Superior temporal gyrus (tissue), 1 donor: ENCODE results near the gene MVB12B.

Experiments used
- DNase-seq: peaks from one replicate; pipeline ENCODE4 v3.0.0-alpha.2; 2016; ENCODE audit errors: extremely low spot score

MVB12B gene

DNA sequence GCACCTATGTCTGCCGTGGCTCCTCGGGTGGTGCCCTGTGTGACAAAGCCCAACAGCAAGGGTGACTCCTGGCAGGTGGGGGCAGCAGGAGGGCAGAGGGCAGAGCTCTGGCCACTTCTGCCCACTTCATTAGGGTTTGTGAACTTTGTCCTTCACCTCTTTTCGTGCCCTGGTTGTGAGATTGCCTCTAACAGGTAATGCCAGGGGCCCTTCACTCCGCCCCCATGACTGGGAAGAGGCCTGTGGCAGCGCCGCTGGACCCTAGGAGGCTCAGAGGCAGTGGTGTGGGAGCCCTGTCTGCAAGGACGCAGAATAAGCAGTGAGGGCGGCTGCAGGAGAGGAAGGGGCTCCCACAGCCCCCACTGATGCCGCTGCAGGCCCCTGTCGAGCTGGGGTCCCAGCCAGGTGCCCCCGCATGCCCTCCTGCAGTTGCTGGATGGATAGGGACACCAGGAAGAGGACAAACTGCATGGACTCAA lies 178.4 kb downstream of the MVB12B start:
- no peak for DNase-seq

DNA sequence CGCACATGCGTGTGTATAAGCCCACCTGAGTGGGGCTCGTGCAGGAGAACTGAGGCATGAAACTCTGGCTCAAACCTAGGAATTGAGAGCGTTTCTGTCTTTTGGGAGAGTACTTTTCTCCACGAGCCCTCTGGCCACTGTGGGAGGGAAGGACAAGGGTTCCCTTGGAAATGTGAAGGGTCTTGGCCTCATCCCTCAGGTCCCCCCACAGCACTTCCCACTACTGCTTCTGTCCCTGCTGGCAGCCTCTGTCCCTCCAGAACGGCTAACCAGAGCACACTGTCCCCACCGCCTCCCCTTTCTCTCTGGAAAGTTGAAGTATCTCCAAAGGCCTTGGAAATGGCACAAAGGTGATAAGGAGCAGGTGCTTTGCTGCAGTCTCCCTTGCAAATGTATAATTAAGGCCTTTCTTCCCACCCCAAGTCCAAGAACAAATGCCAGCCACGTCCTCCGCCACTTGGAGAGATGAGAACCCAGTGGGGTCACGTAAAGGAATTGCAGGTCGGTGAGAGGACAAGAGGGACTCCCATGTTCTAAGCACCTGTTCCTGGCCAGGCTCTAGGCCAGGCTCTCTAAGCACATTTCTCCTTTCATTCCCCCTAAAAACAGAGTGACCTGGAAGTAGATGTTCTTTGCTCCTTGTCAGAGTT lies 179.2 kb downstream of the MVB12B start:
- no peak for DNase-seq

DNA sequence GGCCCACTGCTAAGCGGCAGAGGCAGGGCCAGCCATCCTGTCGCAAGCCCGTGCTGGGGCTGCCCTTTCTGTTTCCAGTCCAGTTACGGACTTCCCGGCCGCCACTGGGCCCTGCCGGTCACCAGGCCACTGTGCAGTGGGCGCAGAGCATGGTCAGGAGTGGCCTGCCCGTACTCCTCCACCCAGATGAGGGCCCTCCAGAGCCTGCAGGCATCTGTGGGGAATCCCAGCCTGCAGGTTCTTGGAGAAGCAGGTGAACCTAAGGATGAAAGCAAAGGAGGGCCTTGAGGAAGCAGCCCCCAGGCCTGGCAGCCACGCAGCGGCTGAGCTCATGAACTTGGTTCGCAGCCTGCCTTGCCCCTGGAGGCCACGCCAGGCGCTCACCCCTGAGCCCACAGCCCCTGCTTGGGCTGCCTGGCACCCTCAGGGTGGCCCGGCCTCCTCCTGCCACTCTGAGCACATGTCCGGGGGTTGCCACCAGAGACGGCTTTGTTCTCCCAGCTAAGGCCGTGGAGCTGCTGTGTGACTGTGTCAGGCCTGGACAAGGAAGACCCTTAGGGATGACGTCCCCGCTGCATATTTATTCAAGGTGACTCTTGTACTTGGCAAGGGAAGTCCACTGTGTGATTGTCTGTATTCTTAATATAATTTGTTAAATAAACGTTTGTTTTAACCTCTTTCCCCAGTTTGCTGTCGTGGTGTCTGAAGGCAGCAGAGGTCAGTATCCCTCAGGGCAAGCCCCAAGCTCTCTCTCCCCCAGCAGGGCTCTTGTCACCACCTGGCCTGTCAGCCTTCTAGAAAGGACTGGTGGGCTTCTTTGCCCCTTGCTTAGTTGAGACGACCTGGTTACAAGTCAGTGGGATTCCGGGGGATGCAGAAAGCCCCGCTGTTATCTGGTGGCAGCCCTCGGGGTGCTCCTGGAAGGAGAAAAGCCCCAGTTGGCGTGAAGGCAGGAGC lies 180.0 kb downstream of the MVB12B start:
- no peak for DNase-seq

DNA sequence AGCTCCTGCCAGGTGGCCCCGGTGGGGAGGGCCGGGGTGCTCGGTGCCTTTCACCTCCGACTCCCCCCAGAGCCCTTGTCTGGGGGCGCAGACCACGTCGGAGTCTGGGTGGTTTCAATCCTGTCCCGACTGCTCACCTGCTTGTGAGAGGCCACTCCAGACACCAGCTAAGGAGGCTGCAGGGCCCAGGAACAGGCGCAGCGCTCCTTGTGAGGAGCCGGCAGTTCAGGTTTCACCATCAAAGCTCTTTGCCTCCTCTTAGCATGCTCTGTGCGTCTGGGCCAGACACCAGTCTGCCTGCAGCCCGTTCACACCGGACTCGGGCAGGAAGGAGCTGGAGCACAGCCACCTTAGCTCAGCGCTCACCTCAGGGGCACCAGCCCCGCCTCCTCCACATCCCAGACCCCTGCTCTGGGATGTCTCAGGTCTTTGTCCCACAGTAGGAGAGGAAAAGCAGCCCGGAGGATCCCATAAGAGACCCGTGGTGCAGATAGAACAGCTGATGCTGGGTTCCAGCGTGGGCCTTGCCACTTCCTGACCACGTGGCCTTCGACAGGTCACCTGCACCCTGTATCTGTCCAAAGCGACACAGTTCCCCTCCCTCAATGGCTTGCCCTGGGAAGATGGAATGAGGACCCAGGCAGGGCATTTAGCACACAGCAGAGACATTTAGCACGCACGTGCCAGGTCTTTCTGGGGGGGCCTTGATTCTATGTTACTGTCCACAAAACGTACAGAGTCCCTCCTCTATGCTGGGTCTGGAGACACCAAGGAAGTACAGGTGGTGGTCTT lies 180.9 kb downstream of the MVB12B start:
- DNase-seq = no peak

DNA sequence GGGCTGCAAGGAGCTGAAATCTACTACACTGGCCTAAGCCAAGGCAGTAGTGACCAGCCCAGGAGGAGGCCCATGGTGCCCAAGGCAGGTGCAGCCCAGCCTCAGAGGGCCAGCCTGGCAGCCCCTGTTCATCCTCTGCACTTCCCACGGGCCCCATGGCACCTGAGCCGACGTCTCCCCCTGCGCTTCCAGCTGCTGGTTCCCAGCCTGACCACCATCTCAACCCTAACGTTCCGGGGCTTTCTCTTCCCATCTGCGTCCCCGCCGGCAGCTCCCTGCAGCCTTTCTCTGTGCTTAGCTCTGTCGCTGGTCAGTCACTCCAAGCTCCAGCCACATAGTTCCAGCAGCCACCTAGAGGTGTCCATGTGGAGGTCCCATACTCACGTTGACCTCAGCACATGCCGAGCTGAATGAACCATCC lies 181.6 kb downstream of the MVB12B start:
- DNase-seq = no peak

DNA sequence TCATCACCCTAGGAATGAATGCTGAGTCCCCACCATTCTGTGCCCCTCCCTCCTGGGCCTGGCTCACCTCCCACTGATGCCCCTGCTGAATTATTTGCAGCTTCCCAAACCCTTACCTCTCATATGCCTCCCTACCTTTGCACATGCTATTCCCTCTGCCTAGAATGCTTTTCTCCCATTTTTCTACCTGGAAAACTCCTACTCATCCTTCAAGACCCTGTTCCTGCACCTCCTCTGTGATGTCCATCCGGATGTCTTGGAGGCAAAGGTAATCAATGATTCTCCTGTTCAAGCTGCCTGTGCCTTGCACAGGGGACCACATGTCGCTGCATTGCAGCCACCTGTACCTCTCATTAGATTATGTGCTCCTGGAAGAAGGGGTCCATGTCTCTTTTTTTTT lies 182.3 kb downstream of the MVB12B start:
- no peak for DNase-seq

DNA sequence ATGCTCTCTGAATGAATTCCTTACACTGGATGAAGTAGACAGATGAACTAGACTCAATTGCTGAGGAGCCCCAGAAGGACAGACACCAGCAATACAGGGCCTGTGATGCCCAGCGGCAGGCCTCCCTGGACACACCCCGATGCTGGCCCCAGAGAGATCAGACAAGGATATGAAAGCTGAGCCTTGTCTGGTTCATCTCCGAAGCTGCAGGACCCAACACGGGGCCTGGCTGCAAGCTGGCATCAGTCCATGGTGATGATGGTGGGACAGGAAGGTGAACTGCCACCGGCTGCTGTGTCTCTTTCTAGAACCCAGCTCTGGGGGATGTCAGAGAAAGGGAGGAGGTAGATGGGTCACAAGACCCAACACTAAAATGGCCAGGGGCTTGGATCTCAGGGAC lies 183.1 kb downstream of the MVB12B start:
- DNase-seq = no peak

DNA sequence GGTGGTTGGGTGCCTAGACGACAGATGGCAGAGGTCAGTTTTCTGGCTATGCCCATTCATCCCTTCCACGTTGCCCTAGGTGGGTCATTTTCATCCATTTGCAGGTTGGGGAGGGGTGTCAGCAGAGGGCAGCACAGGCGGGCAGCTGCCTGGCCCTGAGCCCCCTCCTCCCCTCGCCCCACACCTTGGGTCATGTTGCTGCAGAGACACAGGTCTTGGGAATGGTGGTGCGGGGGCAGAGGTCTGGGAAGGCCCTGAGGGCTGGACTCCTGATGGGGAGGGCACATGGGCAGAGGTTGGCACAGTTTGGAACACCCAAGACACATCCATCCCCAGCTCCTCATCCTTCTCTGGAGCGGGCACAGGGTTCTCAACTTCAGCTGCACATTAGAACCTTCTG lies 183.9 kb downstream of the MVB12B start:
- no peak for DNase-seq

DNA sequence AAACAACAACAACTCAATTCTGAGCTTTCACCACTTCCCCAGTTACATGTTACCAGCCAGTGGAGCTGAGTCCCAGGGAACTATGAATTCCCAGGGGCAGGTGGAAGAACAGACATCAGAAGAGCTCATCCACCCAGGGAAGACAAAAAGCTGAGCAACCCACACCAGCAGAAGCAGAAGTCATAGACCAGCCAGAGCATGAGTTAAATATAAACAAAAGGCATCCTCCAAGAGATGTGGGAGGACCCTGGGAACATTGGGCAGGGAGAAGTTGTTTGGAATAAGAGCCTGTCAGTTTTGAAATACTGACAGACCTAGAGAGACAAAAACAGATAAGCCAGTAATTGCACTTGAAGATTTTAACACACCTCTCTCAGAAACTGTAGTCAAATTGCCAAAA lies 184.8 kb downstream of the MVB12B start:
- DNase-seq = no peak

DNA sequence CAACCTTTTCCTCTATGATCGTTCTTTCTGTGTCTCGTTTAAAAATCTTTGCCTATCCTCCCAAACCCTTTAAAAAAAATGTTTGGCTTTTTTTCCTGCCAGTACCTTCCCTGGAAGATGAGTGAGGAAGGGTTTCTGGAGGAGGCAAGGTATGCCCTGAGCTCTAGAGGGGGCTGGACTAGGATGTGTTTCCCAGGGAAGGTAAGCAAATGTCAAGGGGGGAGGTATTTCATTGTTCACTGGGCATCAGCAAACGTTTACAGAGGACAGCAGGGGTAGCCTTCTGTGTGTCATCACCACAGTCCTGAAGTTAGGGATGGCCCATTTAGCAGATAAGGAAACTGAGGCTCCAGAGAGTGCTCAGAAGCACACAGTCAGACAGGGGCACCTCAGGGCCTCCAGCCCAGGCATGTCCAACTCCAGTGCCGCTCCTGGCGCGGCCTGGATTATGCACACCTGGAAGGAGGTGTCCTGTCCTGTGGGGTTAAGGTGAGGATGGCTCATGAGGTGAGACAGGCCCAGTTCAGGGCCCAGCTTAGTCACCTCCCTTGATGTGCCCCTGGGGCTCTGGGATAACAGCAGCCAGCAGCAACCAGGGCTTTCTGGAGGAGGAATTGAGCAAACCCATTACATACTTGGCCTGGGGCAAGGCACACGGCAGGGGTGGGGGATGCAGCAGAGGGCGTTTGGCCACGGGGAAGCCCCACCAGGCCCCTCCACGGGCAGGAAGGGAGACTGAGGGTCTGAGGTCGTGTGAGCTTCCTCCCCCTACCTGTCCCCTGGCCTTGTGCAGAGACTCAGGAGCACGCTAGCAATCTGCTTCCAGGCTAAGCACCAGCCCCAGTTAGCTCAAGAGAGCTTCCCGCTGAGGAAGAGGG lies 186.8 kb downstream of the MVB12B start:
- DNase-seq = no peak

DNA sequence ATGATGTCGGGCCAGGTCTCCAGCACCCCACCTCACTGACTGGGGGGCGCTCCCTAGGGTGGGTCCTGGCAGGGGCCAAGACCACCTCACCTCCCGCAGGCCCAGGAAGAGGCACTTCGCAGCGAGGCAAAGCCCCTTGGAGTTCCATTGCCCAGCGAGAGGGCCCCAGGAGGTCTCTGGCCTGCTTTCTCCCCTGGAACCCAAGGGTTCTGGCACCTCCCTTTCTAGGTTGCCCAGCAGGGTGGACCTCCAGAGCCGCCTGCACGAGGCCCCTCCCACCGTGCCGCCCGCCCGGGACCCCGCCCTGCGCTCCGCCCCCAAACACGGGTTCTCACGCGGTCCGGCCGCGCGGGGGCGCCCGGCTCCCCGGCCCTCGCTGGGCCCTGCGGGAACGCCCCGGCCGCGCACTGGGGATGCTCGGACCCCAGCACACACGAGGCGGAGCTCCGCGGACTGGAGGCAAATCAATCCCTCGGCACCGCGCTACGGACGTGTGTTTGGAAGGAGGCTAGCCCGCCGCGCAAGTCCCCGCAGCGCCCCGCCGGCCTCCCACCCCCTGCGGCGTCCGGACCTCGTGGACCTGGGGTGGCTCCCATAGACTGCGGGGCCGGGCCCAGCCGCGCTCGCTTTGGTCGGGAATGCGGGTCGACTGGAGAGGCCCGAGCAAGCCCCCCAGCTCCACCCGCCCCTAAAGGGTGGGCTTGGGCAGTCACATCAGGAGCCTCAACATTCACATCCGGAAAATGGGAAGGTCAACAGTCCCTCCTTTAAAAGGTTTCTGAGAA lies 187.6 kb downstream of the MVB12B start:
- no peak for DNase-seq

DNA sequence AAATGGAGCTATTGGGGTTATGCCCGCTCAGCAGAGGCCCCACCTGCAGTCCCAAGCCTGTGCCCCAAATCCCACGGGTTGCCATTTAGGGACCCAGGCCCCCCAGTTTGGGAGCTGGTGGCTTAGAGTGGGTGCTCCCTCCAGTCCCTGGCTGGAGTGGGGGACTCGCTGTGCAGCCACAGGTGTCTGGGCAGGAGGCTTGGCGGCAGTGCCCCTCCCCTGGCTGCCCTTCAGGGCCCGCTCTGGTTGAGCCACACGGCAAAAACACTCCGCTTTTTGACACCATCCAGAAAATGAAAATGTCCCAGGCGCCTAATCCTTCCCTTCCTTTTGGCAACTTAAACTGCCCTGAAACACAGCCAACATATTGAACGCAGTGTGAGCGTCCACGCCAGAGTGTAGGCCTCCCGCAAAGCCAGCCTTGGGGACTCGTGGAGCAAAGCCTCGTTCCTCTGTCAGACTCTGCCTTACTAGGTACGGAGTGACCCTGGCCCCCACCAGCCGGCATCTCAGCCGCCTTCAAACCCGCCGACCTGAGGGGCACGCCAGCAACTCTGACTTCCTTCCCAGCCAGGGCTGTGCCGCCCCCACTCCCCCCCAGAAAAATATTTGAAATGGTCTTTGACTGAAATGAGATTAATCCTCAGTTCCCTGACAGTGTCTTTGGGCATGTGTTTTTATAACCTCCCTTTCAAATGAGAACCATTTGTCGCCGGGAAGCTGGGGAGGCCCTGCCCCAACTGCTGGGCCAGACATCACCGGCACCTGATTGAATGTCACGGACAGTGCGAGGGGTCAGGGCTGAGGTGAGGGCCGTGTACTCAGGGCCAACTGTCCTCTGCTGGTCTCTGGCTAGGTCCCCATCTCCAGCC lies 188.6 kb downstream of the MVB12B start:
- no peak for DNase-seq

DNA sequence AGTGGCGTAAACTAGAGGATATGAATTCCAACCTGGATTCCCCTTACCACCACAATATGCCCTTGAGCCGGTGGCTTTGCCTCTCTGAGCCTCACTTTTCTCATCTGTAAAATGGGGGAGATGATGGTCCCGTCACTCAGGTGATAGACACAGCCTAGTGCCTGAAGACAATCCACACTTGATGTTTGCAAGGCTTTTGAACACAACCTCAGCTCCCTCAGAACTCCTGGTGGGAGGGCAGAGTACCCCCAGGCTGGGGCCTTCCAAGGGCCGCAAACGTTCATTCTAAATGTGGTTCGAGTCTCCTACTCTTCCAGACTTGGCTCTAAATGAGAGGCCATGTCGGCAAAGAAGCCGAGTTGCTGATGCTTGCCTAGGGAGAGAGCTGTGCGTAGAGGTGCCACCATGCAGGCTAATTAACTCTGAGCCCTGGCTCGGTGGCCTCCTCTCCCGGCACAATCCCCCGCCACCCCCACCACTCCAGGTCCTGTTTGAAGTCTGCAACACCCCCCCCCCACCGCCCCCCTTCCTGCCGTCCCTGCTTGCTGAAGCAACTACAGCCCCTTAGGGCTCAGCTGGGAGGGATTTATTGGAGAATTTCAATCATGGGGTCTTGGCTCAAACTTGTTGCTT lies 189.4 kb downstream of the MVB12B start:
- no peak for DNase-seq

DNA sequence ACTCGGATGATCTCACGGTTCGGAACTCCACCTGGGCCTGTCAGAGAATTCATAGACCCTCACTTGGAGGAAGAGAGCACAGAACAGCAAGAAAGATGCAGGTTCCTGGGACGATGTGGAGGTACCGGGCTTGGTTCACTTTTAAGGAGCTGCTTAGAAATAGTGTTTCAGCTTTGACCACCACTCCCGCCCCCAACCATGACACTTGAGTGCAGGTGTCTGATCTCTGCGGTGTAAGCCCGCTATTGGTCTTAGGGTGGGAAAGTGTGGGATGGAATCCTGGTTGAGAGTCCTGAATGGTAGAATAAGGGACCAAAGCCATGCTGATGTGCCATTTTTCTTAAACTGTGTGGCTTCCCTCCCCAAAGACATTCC lies 189.9 kb downstream of the MVB12B start:
- DNase-seq = no peak

DNA sequence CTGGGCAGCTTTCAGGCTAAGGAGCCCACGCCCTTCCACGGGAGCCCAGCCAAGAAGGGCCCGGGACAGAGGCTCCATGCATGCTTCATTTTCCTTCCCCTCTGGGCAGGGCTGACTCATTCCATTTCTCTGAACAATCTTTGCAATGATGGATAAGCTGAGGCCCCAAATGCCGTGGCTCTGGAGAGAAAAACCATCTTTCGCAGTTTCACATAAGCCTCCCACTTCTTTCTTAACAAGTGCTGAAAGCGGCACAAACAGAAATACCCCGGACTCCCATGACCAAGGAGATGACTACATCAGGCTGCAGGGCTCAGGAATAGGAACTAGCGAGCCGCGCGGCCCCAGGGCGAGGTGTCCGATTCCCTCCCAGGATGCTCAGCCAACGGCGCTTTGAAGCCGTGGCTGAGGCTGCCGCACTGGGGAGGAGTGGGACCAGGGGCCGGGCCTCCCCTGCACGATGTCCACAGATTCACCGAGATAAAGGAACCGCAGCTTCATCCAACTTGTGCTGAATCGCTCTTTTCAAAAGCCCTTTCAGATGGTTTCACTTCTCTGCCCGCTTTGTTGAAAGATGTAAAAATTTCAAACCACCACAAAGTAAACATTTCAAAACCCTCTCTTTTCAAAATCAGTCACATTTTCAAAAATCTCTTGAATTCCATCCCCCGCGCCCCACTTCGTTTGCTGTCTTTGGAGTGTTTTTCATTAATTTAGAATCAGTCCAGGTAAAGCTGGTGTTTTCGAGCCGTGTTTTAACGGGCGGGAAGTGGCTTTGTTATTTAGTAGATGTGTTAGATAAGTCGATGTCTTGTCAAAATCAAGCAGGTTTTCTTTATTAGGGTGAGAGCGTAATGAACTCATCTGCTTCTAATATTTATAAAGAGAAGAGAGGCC lies 190.6 kb downstream of the MVB12B start:
- peak; percentile 55 for DNase-seq

DNA sequence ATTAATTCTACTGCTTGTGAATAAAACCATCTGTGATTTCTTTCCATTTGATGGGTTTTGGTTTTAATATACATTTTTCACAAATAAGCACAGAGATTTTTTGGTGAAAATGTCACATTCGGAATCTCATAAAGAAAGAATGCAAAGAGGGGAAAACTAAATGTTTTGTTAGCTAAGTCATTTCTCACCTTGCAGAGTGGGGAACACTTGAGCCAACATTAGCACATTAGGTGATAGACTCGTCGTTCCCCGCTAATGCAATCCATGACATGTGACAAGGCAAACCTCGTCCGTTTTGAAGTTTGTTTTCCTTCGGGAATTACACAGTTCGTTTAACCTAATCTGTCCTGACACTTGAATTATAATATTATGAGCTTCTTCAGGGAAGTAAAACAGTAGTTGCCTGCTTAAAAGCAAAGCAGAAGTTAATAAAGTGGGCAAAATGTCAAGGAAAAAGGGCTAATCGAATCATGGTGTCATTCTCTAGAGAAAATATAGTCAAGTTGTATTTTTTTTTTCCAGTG lies 191.3 kb downstream of the MVB12B start:
- no peak for DNase-seq

DNA sequence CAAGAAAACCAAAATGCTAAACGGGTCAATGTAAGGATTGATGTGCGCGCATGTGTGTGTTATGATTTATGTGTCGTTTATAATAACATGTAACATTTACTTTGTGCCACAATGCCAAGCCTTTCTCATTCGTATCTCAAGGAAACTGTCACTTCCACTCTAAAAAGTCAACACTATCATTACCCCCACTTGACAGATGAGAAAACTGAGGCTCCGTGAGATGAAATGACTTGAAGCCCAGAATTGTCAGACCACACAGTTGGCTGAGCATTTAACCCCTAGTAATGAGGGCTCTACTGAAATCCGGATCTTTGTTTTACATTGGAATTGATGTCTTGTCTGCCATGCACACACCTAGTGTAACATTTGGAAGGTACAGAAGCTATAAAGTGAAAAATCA lies 192.1 kb downstream of the MVB12B start:
- DNase-seq = no peak
